ENCODE results near the gene PRR22.

- TF ChIP-seq CTCF (IDR thresholded peaks at IDR 0.05; ENCODE audit: low read depth, low read length, poor library complexity, severe bottlenecking) (no peak), EZH2phosphoT487 (IDR thresholded peaks at IDR 0.05; ENCODE audit: borderline replicate concordance, low read length) (no peak)
Measured at GRCh38 chr19:5811117-5811516, 26.6 kb upstream of the PRR22 start.
